Measurements from ENCODE around the gene ATRNL1. TPM values are rescaled to one million over a fixed set of nuclear protein-coding genes. Genes with fewer than 3 reads are reported as not detected.

Gene ATRNL1
- total RNA-seq, 1 experiment from 2014 or later: not detected

DNA sequence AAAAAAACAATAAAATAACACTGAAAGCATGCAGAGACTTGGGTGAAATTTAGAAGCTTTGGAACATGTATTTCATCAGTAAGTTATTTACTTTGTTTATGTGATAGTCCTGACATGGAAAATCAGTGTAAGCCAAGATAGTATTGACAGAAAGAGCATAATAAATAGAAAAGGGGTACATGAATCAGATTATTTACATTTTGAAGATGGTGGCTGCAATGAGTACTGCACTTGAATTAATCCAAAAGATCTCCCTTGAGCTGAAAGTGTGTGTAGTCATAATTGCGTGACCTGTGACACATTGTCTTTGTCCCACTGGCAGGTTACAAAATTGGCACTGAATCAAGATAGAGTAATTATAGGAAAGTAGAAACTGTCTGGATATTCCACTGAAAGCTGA, 617.0 kb downstream of the ATRNL1 start:
- Histone ChIP-seq H3K4me1 (ENCODE audit: insufficient read depth, low read length) (no peaks in the 10 kb centered on the region), H4K20me1 (ENCODE audit: low read length) (no peaks in the 10 kb centered on the region), H3K27me3 (ENCODE audit: low read length) (no peaks in the 10 kb centered on the region), H3K36me3 (ENCODE audit: low read depth, low read length) (no peaks in the 10 kb centered on the region; the same call in 1 of the 2 replicates), H3K4me3 (ENCODE audit: low read length) (no peak overlapping the region), H3F3A (ENCODE audit: low read length, unreplicated experiment) (no peaks in the 10 kb centered on the region), H3K9me2 (replicated peaks; ENCODE audit: low read length) (no peaks in the 10 kb centered on the region), H3K9ac (ENCODE audit: low read length) (no peak overlapping the region), H3K4me2 (ENCODE audit: low read length) (no peak overlapping the region), H3K27ac (ENCODE audit: low read length) (no peak overlapping the region), H3K9me3 (ENCODE audit: low read length) (no peaks in the 10 kb centered on the region), H3K79me2 (ENCODE audit: low read length) (no peaks in the 10 kb centered on the region), H2AFZ (ENCODE audit: low read length) (no peak overlapping the region)
- CTCF ChIA-PET: no interaction called here
- no TSS peak for BruUV-seq (replicated peaks)
- DNase-seq (no peak), ATAC-seq (no peak)
- POLR2A ChIA-PET (ENCODE audit: unreplicated experiment): no interaction called here
- no peak for TF ChIP-seq EZH2 (IDR thresholded peaks at IDR 0.05; ENCODE audit: low read length, unreplicated experiment)
- TF ChIP-seq, protein P1, sequence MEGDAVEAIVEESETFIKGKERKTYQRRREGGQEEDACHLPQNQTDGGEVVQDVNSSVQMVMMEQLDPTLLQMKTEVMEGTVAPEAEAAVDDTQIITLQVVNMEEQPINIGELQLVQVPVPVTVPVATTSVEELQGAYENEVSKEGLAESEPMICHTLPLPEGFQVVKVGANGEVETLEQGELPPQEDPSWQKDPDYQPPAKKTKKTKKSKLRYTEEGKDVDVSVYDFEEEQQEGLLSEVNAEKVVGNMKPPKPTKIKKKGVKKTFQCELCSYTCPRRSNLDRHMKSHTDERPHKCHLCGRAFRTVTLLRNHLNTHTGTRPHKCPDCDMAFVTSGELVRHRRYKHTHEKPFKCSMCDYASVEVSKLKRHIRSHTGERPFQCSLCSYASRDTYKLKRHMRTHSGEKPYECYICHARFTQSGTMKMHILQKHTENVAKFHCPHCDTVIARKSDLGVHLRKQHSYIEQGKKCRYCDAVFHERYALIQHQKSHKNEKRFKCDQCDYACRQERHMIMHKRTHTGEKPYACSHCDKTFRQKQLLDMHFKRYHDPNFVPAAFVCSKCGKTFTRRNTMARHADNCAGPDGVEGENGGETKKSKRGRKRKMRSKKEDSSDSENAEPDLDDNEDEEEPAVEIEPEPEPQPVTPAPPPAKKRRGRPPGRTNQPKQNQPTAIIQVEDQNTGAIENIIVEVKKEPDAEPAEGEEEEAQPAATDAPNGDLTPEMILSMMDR (conservative IDR thresholded peaks at IDR 0.05; ENCODE audit: low read depth, low read length): no peak
- TF ChIP-seq EZH2phosphoT487 (IDR thresholded peaks at IDR 0.05; ENCODE audit: borderline replicate concordance, low read length): no peak
- intact Hi-C loops (cut with micrococcal nuclease): no loop called here

DNA sequence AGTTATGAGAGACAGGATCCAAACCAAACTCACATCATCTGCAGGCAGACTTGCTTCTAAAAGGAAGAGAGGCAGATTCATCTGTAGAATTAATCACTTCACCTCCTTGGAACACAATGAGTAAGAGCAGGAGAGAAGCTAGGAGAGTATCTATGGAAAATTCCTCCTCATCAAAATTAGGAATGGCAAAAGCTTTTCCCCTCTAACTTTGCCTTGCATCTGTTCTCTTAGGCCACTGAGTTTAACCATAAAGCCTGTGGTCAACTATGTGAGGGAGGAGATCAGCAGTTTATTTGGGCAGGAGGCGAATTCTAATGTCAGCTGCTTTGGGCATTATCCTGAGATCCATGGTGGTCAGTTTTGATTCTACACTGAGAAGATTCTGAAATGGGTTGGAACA, 618.1 kb downstream of the ATRNL1 start:
- no peak overlapping the region for H3K9ac ChIP-seq (ENCODE audit: low read length)
- H3K27me3 ChIP-seq (ENCODE audit: low read length): no peaks in the 10 kb centered on the region
- POLR2A ChIA-PET (ENCODE audit: unreplicated experiment): no interaction called here
- no TSS peak for BruUV-seq (replicated peaks)
- TF ChIP-seq EZH2 (IDR thresholded peaks at IDR 0.05; ENCODE audit: low read length, unreplicated experiment): no peak
- TF ChIP-seq, protein P1 (conservative IDR thresholded peaks at IDR 0.05; ENCODE audit: low read depth, low read length): no peak
- TF ChIP-seq EZH2phosphoT487 (IDR thresholded peaks at IDR 0.05; ENCODE audit: borderline replicate concordance, low read length): no peak
- CTCF ChIA-PET: no interaction called here
- DNase-seq (no peak), ATAC-seq (no peak)
- no peaks in the 10 kb centered on the region; the same call in 1 of the 2 replicates for H3K36me3 ChIP-seq (ENCODE audit: low read depth, low read length)
- no peak overlapping the region for H3K4me2 ChIP-seq (ENCODE audit: low read length)
- no peak overlapping the region for H2AFZ ChIP-seq (ENCODE audit: low read length)
- no peaks in the 10 kb centered on the region for H4K20me1 ChIP-seq (ENCODE audit: low read length)
- no peaks in the 10 kb centered on the region for H3K4me1 ChIP-seq (ENCODE audit: insufficient read depth, low read length)
- H3K27ac ChIP-seq (ENCODE audit: low read length): no peak overlapping the region
- no peaks in the 10 kb centered on the region for H3K79me2 ChIP-seq (ENCODE audit: low read length)
- no peaks in the 10 kb centered on the region for H3K9me3 ChIP-seq (ENCODE audit: low read length)
- intact Hi-C loops (cut with micrococcal nuclease): no loop called here
- no peak overlapping the region for H3K4me3 ChIP-seq (ENCODE audit: low read length)
- no peaks in the 10 kb centered on the region for H3K9me2 ChIP-seq (replicated peaks; ENCODE audit: low read length)
- no peaks in the 10 kb centered on the region for H3F3A ChIP-seq (ENCODE audit: low read length, unreplicated experiment)

DNA sequence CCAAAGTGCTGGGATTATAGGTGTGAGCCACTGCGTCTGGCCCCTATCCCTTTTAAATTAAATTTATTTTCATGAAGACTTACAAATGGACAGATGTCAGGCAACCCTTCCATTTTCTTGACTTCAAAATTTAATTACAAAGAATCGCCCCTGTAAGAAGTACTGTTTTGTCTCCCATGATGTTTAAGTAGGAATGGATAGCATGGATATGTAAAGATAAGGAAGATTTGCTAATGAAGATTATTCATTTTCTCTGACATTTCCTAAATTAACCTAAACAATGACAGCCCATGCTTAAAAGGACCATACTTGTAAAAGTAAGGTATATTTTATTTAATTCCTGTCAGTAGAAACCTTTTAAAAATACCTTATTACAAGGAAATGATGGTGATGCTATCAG, 627.0 kb downstream of the ATRNL1 start:
- Histone ChIP-seq H3K9me3 (ENCODE audit: low read length) (no peaks in the 10 kb centered on the region), H3K4me1 (ENCODE audit: insufficient read depth, low read length) (no peaks in the 10 kb centered on the region), H2AFZ (ENCODE audit: low read length) (no peak overlapping the region), H3K4me3 (ENCODE audit: low read length) (no peak overlapping the region), H3K27ac (ENCODE audit: low read length) (no peak overlapping the region), H4K20me1 (ENCODE audit: low read length) (no peaks in the 10 kb centered on the region), H3K36me3 (ENCODE audit: low read depth, low read length) (no peaks in the 10 kb centered on the region), H3K9ac (ENCODE audit: low read length) (no peak overlapping the region), H3K79me2 (ENCODE audit: low read length) (no peaks in the 10 kb centered on the region), H3K9me2 (replicated peaks; ENCODE audit: low read length) (no peaks in the 10 kb centered on the region), H3K27me3 (ENCODE audit: low read length) (no peaks in the 10 kb centered on the region), H3K4me2 (ENCODE audit: low read length) (no peak overlapping the region), H3F3A (ENCODE audit: low read length, unreplicated experiment) (no peaks in the 10 kb centered on the region)
- no peak for ATAC-seq
- no peak for DNase-seq
- BruUV-seq (replicated peaks): no TSS peak
- CTCF ChIA-PET: no interaction called here
- TF ChIP-seq, protein P1 (conservative IDR thresholded peaks at IDR 0.05; ENCODE audit: low read depth, low read length): no peak
- no peak for TF ChIP-seq EZH2 (IDR thresholded peaks at IDR 0.05; ENCODE audit: low read length, unreplicated experiment)
- no peak for TF ChIP-seq EZH2phosphoT487 (IDR thresholded peaks at IDR 0.05; ENCODE audit: borderline replicate concordance, low read length)
- intact Hi-C loops (cut with micrococcal nuclease): no loop called here
- POLR2A ChIA-PET (ENCODE audit: unreplicated experiment): no interaction called here
